Jurkat, Clone E6-1 (cell line): Measurements from ENCODE around the gene GRPEL1.
"Not testable (repeated sequence)": the region's sequence is repeated elsewhere in the genome, so short reads cannot be mapped to it uniquely, and the experiment has no call there.

Experiments
- DNase-seq: peaks from one replicate; pipeline ENCODE4 v3.0.0-alpha.2; 2011; ENCODE audit warnings: low read depth, low spot score
- H3K4me3 ChIP-seq: 2 replicates; pipeline ENCODE4 v1.5.1; 2011; ENCODE audit warnings: mild to moderate bottlenecking, low read length, control low read depth, moderate library complexity

Gene GRPEL1

GRCh38 chr4:7095611-7096155, 27.8 kb upstream of the GRPEL1 start:
- DNase-seq, result no peak
- H3K4me3 ChIP-seq, result no peak overlapping the region

- DNase-seq, result no peak
Measured at GRCh38 chr4:7094916-7095315, 27.1 kb upstream of the GRPEL1 start.

GRCh38 chr4:7092026-7092425, 24.2 kb upstream of the GRPEL1 start:
- no peak overlapping the region for H3K4me3 ChIP-seq
- no peak for DNase-seq

More at GRCh38 chr4:7094916-7095315, 27.1 kb upstream of the GRPEL1 start:
- H3K4me3 ChIP-seq, result no peak overlapping the region

GRCh38 chr4:7089213-7089986, 21.5 kb upstream of the GRPEL1 start:
- no peak overlapping the region for H3K4me3 ChIP-seq
- no peak for DNase-seq

GRCh38 chr4:7087036-7087435, 19.2 kb upstream of the GRPEL1 start:
- DNase-seq, result no peak
- no peak overlapping the region for H3K4me3 ChIP-seq

- H3K4me3 ChIP-seq, result no peak overlapping the region
- DNase-seq, result no peak
Measured at GRCh38 chr4:7086384-7086783, 18.5 kb upstream of the GRPEL1 start.

- DNase-seq, result not testable (repeated sequence)
Measured at GRCh38 chr4:7084564-7084961, 16.7 kb upstream of the GRPEL1 start.

GRCh38 chr4:7083597-7084563, 16.0 kb upstream of the GRPEL1 start:
- H3K4me3 ChIP-seq, result no peak overlapping the region

More at GRCh38 chr4:7084564-7084961, 16.7 kb upstream of the GRPEL1 start:
- H3K4me3 ChIP-seq, result not testable (repeated sequence)

GRCh38 chr4:7079909-7080308, 12.0 kb upstream of the GRPEL1 start:
- not testable (repeated sequence) for DNase-seq, H3K4me3 ChIP-seq

More at GRCh38 chr4:7083597-7084563, 16.0 kb upstream of the GRPEL1 start:
- no peak for DNase-seq

- H3K4me3 ChIP-seq, DNase-seq: not testable (repeated sequence)
Measured at GRCh38 chr4:7079483-7079882, 11.6 kb upstream of the GRPEL1 start.

- no peak overlapping the region for H3K4me3 ChIP-seq
- DNase-seq, result no peak
Measured at GRCh38 chr4:7078025-7078424, 10.2 kb upstream of the GRPEL1 start.

- DNase-seq, result no peak
- no peak overlapping the region for H3K4me3 ChIP-seq
Measured at GRCh38 chr4:7077371-7077770, 9.5 kb upstream of the GRPEL1 start.

GRCh38 chr4:7076696-7077082, 8.8 kb upstream of the GRPEL1 start:
- H3K4me3 ChIP-seq, result no peak overlapping the region
- DNase-seq, result no peak

- H3K4me3 ChIP-seq, result no peak overlapping the region
- DNase-seq, result no peak
Measured at GRCh38 chr4:7075962-7076695, 8.3 kb upstream of the GRPEL1 start.

- no peak overlapping the region for H3K4me3 ChIP-seq
- DNase-seq, result no peak
Measured at GRCh38 chr4:7074426-7074825, 6.6 kb upstream of the GRPEL1 start.

- DNase-seq, result peak; percentile 31
- no peak overlapping the region for H3K4me3 ChIP-seq
Measured at GRCh38 chr4:7073526-7074390, 5.9 kb upstream of the GRPEL1 start.

- DNase-seq, result no peak
- H3K4me3 ChIP-seq, result no peak overlapping the region
Measured at GRCh38 chr4:7073059-7073458, 5.2 kb upstream of the GRPEL1 start.
